Retinal pigment epithelial cell (primary cell): ENCODE results near the gene XYLB.

Experiments used
- DNase-seq: peaks from one replicate; pipeline ENCODE4 v3.0.0-alpha.2; 2010; ENCODE audit warnings: low read depth
- H3K4me3 ChIP-seq: 2 replicates; pipeline ENCODE4 v1.5.1; 2011; ENCODE audit warnings: mild to moderate bottlenecking, low read length, control low read depth, moderate library complexity
- CTCF ChIP-seq: conservative IDR thresholded peaks from 2 replicates; pipeline ENCODE4 v1.5.1; 2011; ENCODE audit warnings: low read depth, low read length, control low read depth, inconsistent platforms

Gene XYLB

GRCh38 chr3:38371541-38372213 is 25.1 kb downstream of the XYLB start:
- H3K4me3 ChIP-seq, result no peak overlapping the region
- no peak for TF ChIP-seq CTCF
- no peak for DNase-seq

GRCh38 chr3:38372214-38372601 is 25.6 kb downstream of the XYLB start:
- no peak for DNase-seq
- no peak for TF ChIP-seq CTCF
- H3K4me3 ChIP-seq, result no peak overlapping the region

GRCh38 chr3:38374221-38374620 is 27.6 kb downstream of the XYLB start:
- no peak for TF ChIP-seq CTCF
- no peak for DNase-seq
- no peak overlapping the region for H3K4me3 ChIP-seq

GRCh38 chr3:38375072-38375471 is 28.5 kb downstream of the XYLB start:
- no peak for DNase-seq

GRCh38 chr3:38375488-38376097 is 29.0 kb downstream of the XYLB start:
- no peak overlapping the region for H3K4me3 ChIP-seq
- no peak for DNase-seq
- TF ChIP-seq CTCF, result no peak

More at GRCh38 chr3:38375072-38375471, 28.5 kb downstream of the XYLB start:
- no peak for TF ChIP-seq CTCF
- no peak overlapping the region for H3K4me3 ChIP-seq

GRCh38 chr3:38376098-38376816 is 29.7 kb downstream of the XYLB start:
- TF ChIP-seq CTCF, result no peak
- H3K4me3 ChIP-seq, result no peak overlapping the region
- DNase-seq, result no peak
